PC-3 (cell line): ENCODE data around the gene IL17B. TPM values are rescaled to one million over a fixed set of nuclear protein-coding genes. Genes with fewer than 3 reads are reported as not detected.
A peak's percentile ranks its signal among the peaks of the same experiment; 100 is the strongest.

Experiments
- ATAC-seq: fragments of 200-7000 bp; cut with Tn5 transposase; 2 replicates; pipeline ENCODE4 v1.9.1; 2020; ENCODE audit warnings: mild to moderate bottlenecking, moderate library complexity
- BruUV-seq: library from RNA; stranded (reverse); fragments of 400-500 nt; replicated peaks from 2 replicates; lab custom pipeline; 2021; lab: Mats Ljungman, UMichigan
- CTCF ChIA-PET: fragments of 300-600 bp; sonication (Branson Sonifier 250); formaldehyde crosslinking; loops from one replicate; lab custom pipeline; 2022; ENCODE audit warnings: antibody characterized with exemption; lab: Charles Lee
- POLR2A ChIA-PET: fragments of 300-600 bp; sonication (Branson Sonifier 250); formaldehyde crosslinking; loops from one replicate; lab custom pipeline; 2022; ENCODE audit warnings: antibody characterized with exemption; ENCODE audit not compliant: unreplicated experiment; lab: Charles Lee
- DNase-seq: peaks from one replicate; pipeline ENCODE4 v3.0.0-alpha.2; 2015
- H2AFZ ChIP-seq: fragments of 300-600 bp; sonication (generic); 2 replicates; pipeline ENCODE4 v1.6.0; 2016; ENCODE audit warnings: antibody characterized with exemption, low read length
- H3F3A ChIP-seq: fragments of 300-600 bp; sonication (generic); one replicate; pipeline ENCODE4 v1.6.0; 2017; ENCODE audit warnings: antibody characterized with exemption, low read length, control low read depth, mild to moderate bottlenecking; ENCODE audit not compliant: unreplicated experiment
- H3K27ac ChIP-seq: fragments of 300-600 bp; sonication (generic); 2 replicates; pipeline ENCODE4 v1.5.1; 2016; ENCODE audit warnings: mild to moderate bottlenecking, low read length
- H3K27me3 ChIP-seq: fragments of 300-600 bp; sonication (generic); 2 replicates; pipeline ENCODE4 v1.6.1; 2016; ENCODE audit warnings: low read length, mixed read lengths
- H3K36me3 ChIP-seq: fragments of 300-600 bp; sonication (generic); 2 replicates; pipeline ENCODE4 v1.6.1; 2016; ENCODE audit warnings: low read depth, mixed run types, low read length, mixed read lengths
- H3K4me1 ChIP-seq: fragments of 300-600 bp; sonication (generic); 2 replicates; pipeline ENCODE4 v1.5.1; 2016; ENCODE audit warnings: low read length; ENCODE audit not compliant: insufficient read depth
- H3K4me2 ChIP-seq: fragments of 300-600 bp; sonication (generic); 2 replicates; pipeline ENCODE4 v1.6.0; 2016; ENCODE audit warnings: low read length
- H3K4me3 ChIP-seq: fragments of 300-600 bp; sonication (generic); 2 replicates; pipeline ENCODE4 v1.5.1; 2016; ENCODE audit warnings: mild to moderate bottlenecking, low read length, mixed read lengths
- H3K79me2 ChIP-seq: fragments of 300-600 bp; sonication (generic); 2 replicates; pipeline ENCODE4 v1.6.1; 2017; ENCODE audit warnings: low read length, mixed read lengths
- H3K9ac ChIP-seq: fragments of 300-600 bp; sonication (generic); 2 replicates; pipeline ENCODE4 v1.6.0; 2016; ENCODE audit warnings: mild to moderate bottlenecking, low read length
- H3K9me2 ChIP-seq: fragments of 300-600 bp; sonication (generic); replicated peaks from 2 replicates; pipeline ENCODE4 v1.6.1; 2016; ENCODE audit warnings: mixed run types, low read length, mixed read lengths
- H3K9me3 ChIP-seq: fragments of 300-600 bp; sonication (generic); 2 replicates; pipeline ENCODE4 v1.6.1; 2016; ENCODE audit warnings: low read length, mixed read lengths
- H4K20me1 ChIP-seq: fragments of 300-600 bp; sonication (generic); 2 replicates; pipeline ENCODE4 v1.6.1; 2016; ENCODE audit warnings: low read length, mixed read lengths
- CTCF ChIP-seq: fragments of 300-600 bp; sonication (generic); conservative IDR thresholded peaks from 2 replicates; pipeline ENCODE4 v1.5.1; 2017; ENCODE audit warnings: antibody characterized with exemption, low read depth, mild to moderate bottlenecking, low read length
- EZH2 ChIP-seq: fragments of 300-600 bp; sonication (generic); IDR thresholded peaks from one replicate; pipeline ENCODE4 v1.6.1; 2017; ENCODE audit warnings: antibody characterized with exemption, mild to moderate bottlenecking, low read length; ENCODE audit not compliant: unreplicated experiment
- EZH2phosphoT487 ChIP-seq: fragments of 300-600 bp; sonication (generic); IDR thresholded peaks from 2 replicates; pipeline ENCODE4 v1.6.1; 2018; ENCODE audit warnings: mild to moderate bottlenecking, antibody characterized with exemption, low read length, borderline replicate concordance
- intact Hi-C: fragments of 100-400 bp; cut with micrococcal nuclease; formaldehyde crosslinking; loops from 2 replicates; pipeline ENCODE4 v1.9.0; 2023
- total RNA-seq: library from RNA; depleted of rRNA; stranded (reverse); fragments of >200 nt; gene quantifications from 2 replicates; pipeline ENCODE4 v1.2.3, GENCODE V29; 2014

The IL17B gene
- total RNA-seq, 1 experiment from 2014 or later: not detected

GRCh38 chr5:149360272-149360671 is 18.8 kb downstream of the IL17B start:
- H3F3A ChIP-seq: no peaks in the 10 kb centered on the region
- no peak overlapping the region for H3K4me3 ChIP-seq
- POLR2A ChIA-PET: no interaction called here
- no peak overlapping the region for H3K27ac ChIP-seq
- no peak overlapping the region for H3K4me2 ChIP-seq
- CTCF ChIA-PET: no interaction called here
- no peak for TF ChIP-seq EZH2phosphoT487
- no peak for TF ChIP-seq CTCF
- TF ChIP-seq EZH2: no peak
- H3K36me3 ChIP-seq: peaks cover 6% of the 10 kb centered on the region; the same call in 1 of the 2 replicates
- H3K79me2 ChIP-seq: peaks cover 6% of the 10 kb centered on the region
- H2AFZ ChIP-seq: no peak overlapping the region
- H3K9ac ChIP-seq: no peak overlapping the region
- H3K9me3 ChIP-seq: no peaks in the 10 kb centered on the region
- H3K9me2 ChIP-seq: no peaks in the 10 kb centered on the region
- H3K27me3 ChIP-seq: no peaks in the 10 kb centered on the region
- no peaks in the 10 kb centered on the region for H4K20me1 ChIP-seq
- H3K4me1 ChIP-seq: peaks cover 15% of the 10 kb centered on the region
- DNase-seq: no peak
- no peak for ATAC-seq
- no TSS peak for BruUV-seq
- intact Hi-C loops: no loop called here

GRCh38 chr5:149358868-149359495 is 20.1 kb downstream of the IL17B start:
- peaks cover 16% of the 10 kb centered on the region for H3K36me3 ChIP-seq
- H3K9ac ChIP-seq: no peak overlapping the region; the same call in 1 of the 2 replicates
- no peaks in the 10 kb centered on the region for H3K27me3 ChIP-seq
- no peaks in the 10 kb centered on the region for H3K9me3 ChIP-seq
- intact Hi-C loops: no loop called here
- BruUV-seq: no TSS peak
- ChIA-PET CTCF (interaction anchor here (0.7 to 1.7 kb wide), 2 partner anchors 8 to 38 kb away, joined by 3 to 17 read pairs; no protein-coding TSS in a partner anchor), POLR2A (interaction anchor here (0.6 kb wide), 2 partner anchors 14 to 48 kb away, joined by 5 to 12 read pairs; partner anchors contain the start of gene GRPEL2)
- H2AFZ ChIP-seq: peak overlapping the region; percentile 96
- no peak overlapping the region for H3K27ac ChIP-seq
- ATAC-seq (no peak), DNase-seq (peak; percentile 25)
- TF ChIP-seq EZH2 (no peak), EZH2phosphoT487 (no peak), CTCF (no peak)
- H4K20me1 ChIP-seq: no peaks in the 10 kb centered on the region
- peaks cover 12% of the 10 kb centered on the region for H3K79me2 ChIP-seq
- no peaks in the 10 kb centered on the region for H3K9me2 ChIP-seq
- peak overlapping the region; percentile 89 for H3K4me3 ChIP-seq
- peak overlapping the region; percentile 90 for H3K4me2 ChIP-seq
- no peaks in the 10 kb centered on the region for H3F3A ChIP-seq
- H3K4me1 ChIP-seq: peaks cover 15% of the 10 kb centered on the region

GRCh38 chr5:149358294-149358651 is 20.8 kb downstream of the IL17B start:
- Histone ChIP-seq H3K27ac (no peak overlapping the region), H3K9me2 (no peaks in the 10 kb centered on the region), H2AFZ (peak overlapping the region; percentile 96), H3F3A (no peaks in the 10 kb centered on the region), H3K36me3 (peaks cover 23% of the 10 kb centered on the region), H4K20me1 (no peaks in the 10 kb centered on the region), H3K9me3 (no peaks in the 10 kb centered on the region), H3K4me3 (peak overlapping the region; percentile 89), H3K27me3 (no peaks in the 10 kb centered on the region), H3K79me2 (peaks cover 12% of the 10 kb centered on the region), H3K9ac (peak overlapping the region; percentile 76), H3K4me1 (peaks cover 15% of the 10 kb centered on the region), H3K4me2 (peak overlapping the region; percentile 90)
- DNase-seq (peak; percentile 39), ATAC-seq (peak; percentile 40)
- POLR2A ChIA-PET: interaction anchor here (0.6 to 1.2 kb wide), 7 partner anchors 11 to 217 kb away, joined by 4 to 12 read pairs (median 8); partner anchors contain the start of genes ABLIM3 and GRPEL2
- intact Hi-C loops: no loop called here
- CTCF ChIA-PET: interaction anchor here (0.5 to 1.7 kb wide), 9 partner anchors 9 to 46 kb away, joined by 3 to 17 read pairs (median 4); no protein-coding TSS in a partner anchor
- no peak for TF ChIP-seq EZH2phosphoT487
- TF ChIP-seq EZH2: no peak
- no peak for TF ChIP-seq CTCF
- BruUV-seq: TSS peak; percentile 17
